SK-N-MC (cell line): ENCODE results near the gene MPV17L2.

Experiments used
- EZH2 ChIP-seq: fragments of 200-600 bp; sonication (generic); IDR thresholded peaks from one replicate; pipeline ENCODE4 v1.6.1; 2017; ENCODE audit warnings: antibody characterized with exemption
- POLR2AphosphoS5 ChIP-seq: IDR thresholded peaks from 2 replicates; pipeline ENCODE4 v1.6.1; 2012; ENCODE audit warnings: mild to moderate bottlenecking, low read depth, low read length, borderline replicate concordance

DNA sequence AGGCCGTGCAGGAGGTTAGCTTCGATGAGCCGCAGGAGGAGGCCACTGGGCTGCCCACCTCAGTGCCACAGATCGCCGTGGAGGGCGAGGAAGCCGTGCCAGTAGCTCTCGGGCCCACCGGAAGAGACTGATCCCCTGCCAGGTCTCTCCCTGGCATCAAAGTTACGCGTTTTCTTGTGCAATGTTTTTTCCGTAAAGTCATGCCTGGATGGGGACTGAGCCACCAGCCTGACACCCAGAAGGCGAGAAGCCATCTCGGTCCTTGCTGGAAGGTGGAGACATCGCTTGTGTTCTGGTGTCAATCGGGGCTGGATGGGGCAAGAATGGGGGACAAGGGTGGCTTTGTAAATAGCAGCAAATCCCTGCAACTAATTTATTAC, 43.4 kb upstream of the MPV17L2 start:
- TF ChIP-seq EZH2 (no peak), POLR2AphosphoS5 (no peak)
